GM19467 (cell line): ENCODE data around the gene LRCOL1.

ENCODE experiments used
- ATAC-seq: cut with Tn5 transposase; IDR thresholded peaks from one replicate; pipeline ENCODE4 v1.9.1; 2021; ENCODE audit warnings: mild to moderate bottlenecking, moderate library complexity; ENCODE audit not compliant: unreplicated experiment

The LRCOL1 gene

GRCh38 chr12:132585177-132585576, 25.2 kb downstream of the LRCOL1 start:
- ATAC-seq = no peak

GRCh38 chr12:132584429-132584828, 26.0 kb downstream of the LRCOL1 start:
- no peak for ATAC-seq

- ATAC-seq = no peak
Observed at GRCh38 chr12:132583736-132584135, 26.6 kb downstream of the LRCOL1 start.

DNA sequence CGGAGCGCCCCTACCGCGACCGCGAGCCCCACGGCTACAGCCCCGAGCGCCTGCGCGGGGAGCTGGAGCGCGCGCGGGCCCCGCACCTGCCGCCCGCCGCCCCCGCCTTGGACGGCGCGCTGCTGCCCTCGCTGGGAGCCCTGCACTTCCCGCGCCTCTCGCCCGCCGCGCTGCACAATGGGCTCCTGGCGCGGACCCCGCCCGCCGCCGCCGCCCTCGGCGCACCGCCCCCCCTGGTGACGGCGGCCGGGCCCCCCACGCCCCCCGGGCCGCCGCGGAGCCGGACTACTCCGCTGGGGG, 27.0 kb downstream of the LRCOL1 start:
- no peak for ATAC-seq

DNA sequence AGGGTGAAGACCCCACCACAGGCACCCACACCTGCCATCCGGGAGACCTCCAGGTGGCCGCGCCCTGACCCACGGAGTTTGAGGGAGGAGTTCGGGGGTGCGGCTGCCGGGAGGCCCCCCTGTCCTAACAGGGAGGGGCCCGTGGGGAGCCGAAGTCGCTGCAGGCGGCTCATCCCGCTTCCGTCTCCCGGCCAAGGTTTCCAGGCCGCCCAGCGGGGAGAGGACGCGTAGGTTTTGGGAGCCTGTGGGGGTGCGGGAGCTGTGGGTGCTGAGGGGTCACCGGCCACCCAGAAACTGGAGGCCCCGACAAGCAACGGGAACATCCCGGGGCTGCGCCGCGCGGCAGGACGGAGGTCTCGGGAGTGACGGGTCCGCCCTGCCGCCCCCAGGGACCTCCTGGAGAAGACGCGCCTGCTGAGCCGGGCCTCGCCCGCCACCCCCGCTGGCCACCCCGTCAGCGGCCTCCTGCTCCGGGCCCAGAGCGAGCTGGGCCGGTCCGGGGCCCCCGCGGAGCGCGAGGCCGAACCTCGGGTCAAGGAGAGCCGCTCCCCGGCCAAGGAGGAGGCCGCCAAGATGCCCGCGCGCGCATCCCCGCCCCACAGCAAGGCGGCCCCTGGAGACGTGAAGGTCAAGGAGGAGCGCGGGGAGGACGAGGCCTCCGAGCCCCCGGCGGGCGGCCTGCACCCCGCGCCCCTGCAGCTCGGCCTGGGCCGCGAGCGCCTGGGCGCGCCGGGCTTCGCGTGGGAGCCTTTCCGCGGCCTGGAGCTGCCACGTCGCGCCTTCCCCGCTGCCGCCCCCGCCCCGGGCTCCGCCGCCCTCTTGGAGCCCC, 27.6 kb downstream of the LRCOL1 start:
- ATAC-seq = no peak

- ATAC-seq = no peak
Observed at GRCh38 chr12:132582058-132582420, 28.3 kb downstream of the LRCOL1 start.

DNA sequence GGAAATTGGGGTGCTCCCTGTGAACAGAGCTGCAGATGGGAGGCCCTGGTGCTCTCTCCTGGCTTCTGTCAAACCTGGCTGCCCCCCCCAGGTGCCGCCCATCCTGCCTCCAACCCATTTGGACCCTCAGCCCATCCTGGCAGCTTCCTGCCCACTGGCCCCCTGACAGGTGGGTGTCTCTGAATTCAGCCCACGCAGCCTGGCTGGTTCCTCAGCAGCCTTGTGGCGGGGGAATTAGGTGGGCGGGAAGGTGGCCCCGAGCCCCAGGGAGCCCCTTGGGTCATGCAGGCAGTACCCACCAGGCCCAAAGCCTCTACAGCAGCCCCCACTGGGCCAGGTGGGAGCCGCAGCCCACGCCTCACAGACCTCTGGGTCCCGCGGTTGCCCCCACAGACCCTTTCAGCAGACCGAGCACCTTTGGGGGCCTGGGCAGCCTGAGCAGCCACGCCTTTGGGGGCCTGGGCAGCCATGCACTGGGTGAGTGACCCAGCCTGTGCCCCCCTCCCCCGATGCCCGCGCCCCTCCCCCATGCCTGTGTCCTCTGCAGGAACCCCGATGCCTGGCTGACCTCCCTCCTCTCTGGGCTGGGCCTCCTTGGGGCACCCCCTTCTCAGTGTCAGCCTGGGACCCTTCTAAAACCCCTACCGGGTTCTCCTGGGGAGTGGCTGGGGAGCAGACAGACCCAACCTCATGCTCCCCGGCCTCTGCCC, 28.9 kb downstream of the LRCOL1 start:
- ATAC-seq = no peak

- no peak for ATAC-seq
Observed at GRCh38 chr12:132580701-132581292, 29.6 kb downstream of the LRCOL1 start.

DNA sequence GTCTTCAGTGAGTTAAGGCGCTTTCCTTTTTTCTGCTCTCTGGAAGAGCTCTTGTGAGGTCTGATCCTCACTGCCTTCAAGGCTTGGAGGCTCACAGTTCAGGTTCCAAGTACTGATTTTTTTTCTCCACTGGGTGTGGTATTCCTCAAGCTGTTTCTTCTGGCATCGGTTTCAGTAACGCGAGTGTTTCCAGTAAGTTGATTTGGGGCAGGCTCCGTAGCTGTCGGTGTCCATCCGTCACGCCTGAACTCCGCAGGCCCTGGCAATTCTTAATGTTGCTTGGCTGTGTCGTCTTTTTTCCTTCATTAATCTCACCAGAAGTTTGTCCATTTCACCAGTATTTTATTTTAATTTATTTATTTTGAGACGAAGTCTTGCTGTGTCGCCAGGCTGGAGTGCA, 30.6 kb downstream of the LRCOL1 start:
- ATAC-seq = no peak

GRCh38 chr12:132578826-132579225, 31.6 kb downstream of the LRCOL1 start:
- no peak for ATAC-seq

DNA sequence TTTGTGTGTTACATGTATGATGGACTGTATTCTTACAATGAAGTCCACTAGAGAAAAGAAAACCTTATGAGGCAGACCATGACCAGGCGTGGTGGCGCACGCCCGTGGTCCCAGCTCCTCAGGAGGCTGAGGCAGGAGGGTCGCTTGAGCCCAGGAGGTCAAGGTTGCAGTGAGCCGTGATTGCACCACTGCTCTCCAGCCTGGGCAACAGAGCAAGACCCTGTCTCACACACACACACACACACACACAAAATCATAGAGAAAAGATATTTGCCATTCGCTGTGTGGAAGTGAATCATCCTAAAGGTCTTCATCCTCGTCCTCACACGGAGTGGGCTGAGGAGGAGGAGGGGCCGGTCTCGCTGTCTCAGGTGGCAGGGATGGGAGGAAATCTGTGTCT, 32.3 kb downstream of the LRCOL1 start:
- no peak for ATAC-seq

GRCh38 chr12:132577191-132577920, 33.0 kb downstream of the LRCOL1 start:
- no peak for ATAC-seq

- no peak for ATAC-seq
Observed at GRCh38 chr12:132576701-132577100, 33.7 kb downstream of the LRCOL1 start.

DNA sequence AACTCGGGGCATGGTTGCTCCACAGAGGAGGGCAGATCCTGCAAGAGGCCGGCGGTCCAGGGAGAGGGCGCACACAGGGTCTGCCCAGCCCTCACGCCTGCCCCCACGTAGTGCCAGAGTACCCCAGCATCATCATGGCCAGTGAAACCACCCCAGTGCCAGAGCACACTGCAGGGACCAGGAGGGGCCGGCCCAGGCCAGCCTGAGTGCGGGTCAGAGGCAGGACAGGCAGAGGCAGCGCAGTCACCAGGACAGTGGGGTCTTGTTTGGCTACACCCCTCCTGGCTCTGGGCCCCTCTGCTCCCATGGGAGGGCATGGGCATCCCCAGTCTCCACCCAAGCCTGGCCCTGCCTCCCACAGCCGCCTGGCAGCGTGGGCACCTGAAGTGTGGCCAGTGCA, 34.7 kb downstream of the LRCOL1 start:
- no peak for ATAC-seq

- no peak for ATAC-seq
Observed at GRCh38 chr12:132574271-132574996, 35.9 kb downstream of the LRCOL1 start.

- ATAC-seq = no peak
Observed at GRCh38 chr12:132572801-132573760, 37.3 kb downstream of the LRCOL1 start.

GRCh38 chr12:132572106-132572505, 38.3 kb downstream of the LRCOL1 start:
- ATAC-seq = no peak

DNA sequence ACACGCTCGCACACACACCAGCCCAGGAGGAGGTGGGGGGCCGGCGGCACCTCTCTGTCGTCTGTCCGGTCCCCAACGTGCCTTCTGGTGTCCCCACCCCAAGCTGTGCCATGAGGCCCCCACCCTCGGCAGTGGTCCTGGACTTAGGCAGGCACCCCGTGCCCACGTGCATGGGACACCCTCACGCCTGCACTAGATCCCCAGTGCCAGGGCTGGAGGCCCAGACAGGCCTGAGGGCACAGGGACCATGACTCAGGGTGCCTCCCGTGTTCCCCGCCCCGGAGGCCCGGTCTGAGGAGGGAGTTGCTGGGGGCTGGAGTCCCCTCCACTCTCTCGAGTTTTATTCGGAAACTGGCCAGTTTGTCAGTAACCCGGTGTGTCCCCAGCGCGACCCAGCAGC, 38.8 kb downstream of the LRCOL1 start:
- ATAC-seq = no peak

GRCh38 chr12:132571051-132571450, 39.3 kb downstream of the LRCOL1 start:
- ATAC-seq = no peak

GRCh38 chr12:132570635-132571034, 39.7 kb downstream of the LRCOL1 start:
- no peak for ATAC-seq
